Retinal pigment epithelial cell (primary cell): ENCODE measurements around the gene OR4D11.
"Not testable (repeated sequence)": the region's sequence is repeated elsewhere in the genome, so short reads cannot be mapped to it uniquely, and the experiment has no call there.

Experiments used
- DNase-seq: peaks from one replicate; pipeline ENCODE4 v3.0.0-alpha.2; 2010; ENCODE audit warnings: low read depth
- H3K4me3 ChIP-seq: 2 replicates; pipeline ENCODE4 v1.5.1; 2011; ENCODE audit warnings: mild to moderate bottlenecking, low read length, control low read depth, moderate library complexity
- CTCF ChIP-seq: conservative IDR thresholded peaks from 2 replicates; pipeline ENCODE4 v1.5.1; 2011; ENCODE audit warnings: low read depth, low read length, control low read depth, inconsistent platforms

Gene OR4D11

GRCh38 chr11:59528711-59529110, 25.3 kb downstream of the OR4D11 start:
- no peak overlapping the region for H3K4me3 ChIP-seq
- no peak for DNase-seq
- no peak for TF ChIP-seq CTCF

GRCh38 chr11:59532620-59533019, 29.2 kb downstream of the OR4D11 start:
- no peak for TF ChIP-seq CTCF
- H3K4me3 ChIP-seq, result no peak overlapping the region
- no peak for DNase-seq

- no peak overlapping the region for H3K4me3 ChIP-seq
- TF ChIP-seq CTCF, result no peak
- no peak for DNase-seq
Observed at GRCh38 chr11:59534676-59535075, 31.3 kb downstream of the OR4D11 start.

GRCh38 chr11:59542142-59542810, 38.9 kb downstream of the OR4D11 start:
- DNase-seq, result no peak
- no peak for TF ChIP-seq CTCF

GRCh38 chr11:59543713-59544112, 40.3 kb downstream of the OR4D11 start:
- H3K4me3 ChIP-seq, DNase-seq: not testable (repeated sequence)

More at GRCh38 chr11:59542142-59542810, 38.9 kb downstream of the OR4D11 start:
- no peak overlapping the region for H3K4me3 ChIP-seq

- TF ChIP-seq CTCF, result no peak
- H3K4me3 ChIP-seq, result no peak overlapping the region
- DNase-seq, result no peak
Observed at GRCh38 chr11:59544869-59545178, 41.4 kb downstream of the OR4D11 start.

GRCh38 chr11:59545179-59546020, 42.0 kb downstream of the OR4D11 start:
- TF ChIP-seq CTCF, result no peak
- DNase-seq, result peak; percentile 37

GRCh38 chr11:59547605-59548308, 44.4 kb downstream of the OR4D11 start:
- not testable (repeated sequence) for H3K4me3 ChIP-seq

More at GRCh38 chr11:59545179-59546020, 42.0 kb downstream of the OR4D11 start:
- no peak overlapping the region for H3K4me3 ChIP-seq

More at GRCh38 chr11:59547605-59548308, 44.4 kb downstream of the OR4D11 start:
- DNase-seq, result not testable (repeated sequence)
